ENCODE measurements around the gene SLC6A9.

SLC6A9 gene

DNA sequence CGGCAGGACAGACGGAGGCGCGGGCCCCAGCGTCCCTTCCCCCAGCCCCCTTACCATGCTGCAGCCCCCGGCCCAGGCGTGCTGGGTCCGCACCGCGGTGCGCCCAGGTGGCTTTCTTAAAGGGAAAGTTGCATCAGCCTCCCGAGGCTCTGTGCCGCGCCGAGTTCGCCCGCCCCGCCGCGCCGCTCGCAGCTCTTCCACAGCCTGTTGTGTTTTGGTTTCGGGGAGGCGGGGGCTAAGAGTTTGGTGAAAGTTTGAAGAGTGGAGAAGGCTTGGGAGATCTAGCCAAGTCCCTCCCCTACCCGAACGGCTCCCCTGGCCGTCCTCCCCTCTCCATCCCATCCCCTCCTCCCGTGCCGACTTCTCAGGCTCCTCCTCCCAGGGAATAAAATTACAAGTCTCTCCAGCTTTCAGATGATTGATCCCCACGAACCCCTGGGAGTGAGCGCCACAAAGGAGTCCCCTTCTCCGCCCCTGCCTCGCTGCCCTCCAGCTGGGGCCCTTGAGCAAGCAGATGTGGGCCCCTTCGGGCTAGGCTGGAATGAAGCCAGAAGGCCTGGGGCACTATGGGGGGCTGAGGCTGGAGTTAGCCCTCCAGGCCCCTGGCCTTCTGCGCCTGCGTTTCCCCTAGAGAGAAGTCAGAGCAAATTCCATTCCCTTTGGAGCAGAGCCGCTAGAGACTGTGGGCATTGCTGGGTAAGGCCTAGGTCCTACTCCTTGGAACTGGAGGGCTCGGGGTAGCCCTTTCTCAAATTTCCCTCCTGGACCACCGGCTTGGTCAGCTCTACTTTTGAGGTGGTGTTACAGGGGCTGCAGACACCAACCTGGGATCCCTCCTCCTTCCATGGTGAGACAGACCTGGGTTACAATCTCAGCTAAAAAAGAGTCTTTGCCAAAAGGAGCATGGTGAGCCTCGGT is at the start of gene SLC6A9:
Gene SLC6A9 (minus strand): TSS at position 211 of the 918 bp plus-strand sequence. CDS start 7,185 bp downstream, outside the sequence.
- Histone ChIP-seq H3K36me3 (ENCODE audit: control insufficient read depth, insufficient read depth, low read length) (no peaks in the 10 kb centered on the region), H3K27me3 (replicated peaks; ENCODE audit: control insufficient read depth, insufficient read depth, low read length) (no peaks in the 10 kb centered on the region), H3K4me3 (replicated peaks; ENCODE audit: low read depth, low read length) (peak within 1 kb of the TSS; percentile 71)
- DNase-seq (ENCODE audit: extremely low read depth, insufficient read length), result peak; percentile 68
- TF ChIP-seq, protein P1, sequence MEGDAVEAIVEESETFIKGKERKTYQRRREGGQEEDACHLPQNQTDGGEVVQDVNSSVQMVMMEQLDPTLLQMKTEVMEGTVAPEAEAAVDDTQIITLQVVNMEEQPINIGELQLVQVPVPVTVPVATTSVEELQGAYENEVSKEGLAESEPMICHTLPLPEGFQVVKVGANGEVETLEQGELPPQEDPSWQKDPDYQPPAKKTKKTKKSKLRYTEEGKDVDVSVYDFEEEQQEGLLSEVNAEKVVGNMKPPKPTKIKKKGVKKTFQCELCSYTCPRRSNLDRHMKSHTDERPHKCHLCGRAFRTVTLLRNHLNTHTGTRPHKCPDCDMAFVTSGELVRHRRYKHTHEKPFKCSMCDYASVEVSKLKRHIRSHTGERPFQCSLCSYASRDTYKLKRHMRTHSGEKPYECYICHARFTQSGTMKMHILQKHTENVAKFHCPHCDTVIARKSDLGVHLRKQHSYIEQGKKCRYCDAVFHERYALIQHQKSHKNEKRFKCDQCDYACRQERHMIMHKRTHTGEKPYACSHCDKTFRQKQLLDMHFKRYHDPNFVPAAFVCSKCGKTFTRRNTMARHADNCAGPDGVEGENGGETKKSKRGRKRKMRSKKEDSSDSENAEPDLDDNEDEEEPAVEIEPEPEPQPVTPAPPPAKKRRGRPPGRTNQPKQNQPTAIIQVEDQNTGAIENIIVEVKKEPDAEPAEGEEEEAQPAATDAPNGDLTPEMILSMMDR (IDR thresholded peaks at IDR 0.05; ENCODE audit: insufficient read depth, low read length, poor library complexity, severe bottlenecking), result no peak

DNA sequence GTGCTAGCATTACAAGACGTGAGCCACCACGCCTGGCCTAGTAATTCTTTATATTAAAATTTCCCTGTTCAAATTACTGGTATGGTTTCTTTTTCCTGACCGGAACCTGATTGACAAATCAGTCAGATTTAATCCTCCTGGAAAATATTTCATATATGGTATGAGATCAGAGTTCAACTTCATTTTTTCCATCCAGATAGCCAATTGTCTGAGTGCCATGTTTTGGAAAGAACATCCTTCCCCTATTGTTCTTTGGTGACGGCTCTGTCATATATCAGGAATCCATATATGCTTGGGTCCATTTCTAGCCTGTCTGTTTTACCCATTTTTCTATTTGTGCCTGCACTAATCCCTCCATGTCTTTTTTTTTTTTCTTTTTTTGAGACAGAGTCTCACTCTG is 48.3 kb upstream of the SLC6A9 start:
- H3K36me3 ChIP-seq (ENCODE audit: control insufficient read depth, insufficient read depth, low read length), result no peaks in the 10 kb centered on the region
- TF ChIP-seq, protein P1 (IDR thresholded peaks at IDR 0.05; ENCODE audit: insufficient read depth, low read length, poor library complexity, severe bottlenecking), result no peak
- H3K27me3 ChIP-seq (replicated peaks; ENCODE audit: control insufficient read depth, insufficient read depth, low read length), result no peaks in the 10 kb centered on the region; the same call in none of the 2 replicates
- no peak overlapping the region for H3K4me3 ChIP-seq (replicated peaks; ENCODE audit: low read depth, low read length)
- no peak for DNase-seq (ENCODE audit: extremely low read depth, insufficient read length)

DNA sequence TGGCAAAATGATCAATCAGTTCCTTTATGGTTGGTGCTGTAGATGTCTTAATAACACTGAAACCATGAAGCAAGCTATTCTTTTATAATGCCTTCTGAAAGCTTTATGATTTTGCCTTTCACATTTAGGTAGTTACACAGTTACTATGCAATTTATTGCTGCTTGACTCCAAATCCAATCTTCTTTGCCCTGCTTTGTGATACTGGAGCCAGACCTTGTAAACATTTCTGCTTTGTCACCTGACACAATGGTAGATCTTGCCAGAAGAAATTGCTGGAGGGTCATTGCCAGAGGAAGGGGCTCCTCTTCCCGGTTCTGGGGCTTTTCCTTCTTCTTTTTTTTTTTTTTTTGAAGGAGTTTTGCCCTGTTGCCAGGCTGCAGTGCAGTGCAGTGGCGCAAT is 46.8 kb upstream of the SLC6A9 start:
- TF ChIP-seq, protein P1 (IDR thresholded peaks at IDR 0.05; ENCODE audit: insufficient read depth, low read length, poor library complexity, severe bottlenecking), result no peak
- Histone ChIP-seq H3K27me3 (replicated peaks; ENCODE audit: control insufficient read depth, insufficient read depth, low read length) (no peaks in the 10 kb centered on the region; the same call in none of the 2 replicates), H3K4me3 (replicated peaks; ENCODE audit: low read depth, low read length) (no peak overlapping the region), H3K36me3 (ENCODE audit: control insufficient read depth, insufficient read depth, low read length) (no peaks in the 10 kb centered on the region)
- DNase-seq (ENCODE audit: extremely low read depth, insufficient read length), result no peak

DNA sequence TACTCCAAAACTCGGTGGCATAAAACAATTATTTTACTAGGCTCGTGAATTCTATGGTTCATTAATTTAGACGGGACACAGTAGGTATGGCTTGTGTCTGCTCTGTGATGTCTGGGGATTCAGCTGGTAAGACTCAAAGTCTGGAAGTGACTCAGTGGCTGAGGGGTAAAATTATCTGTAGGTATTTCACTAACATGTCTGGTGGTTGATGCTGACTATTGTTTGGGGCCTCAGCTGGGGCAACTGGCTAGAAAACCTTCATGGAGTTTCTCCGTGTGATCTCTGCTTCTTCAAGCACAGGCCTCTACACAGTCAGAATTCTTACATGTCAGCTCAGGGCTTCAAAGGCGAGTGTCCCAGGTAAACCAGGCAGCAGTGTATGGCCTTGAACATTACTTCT is 46.2 kb upstream of the SLC6A9 start:
- Histone ChIP-seq H3K4me3 (replicated peaks; ENCODE audit: low read depth, low read length) (no peak overlapping the region), H3K27me3 (replicated peaks; ENCODE audit: control insufficient read depth, insufficient read depth, low read length) (no peaks in the 10 kb centered on the region; the same call in none of the 2 replicates), H3K36me3 (ENCODE audit: control insufficient read depth, insufficient read depth, low read length) (no peaks in the 10 kb centered on the region)
- no peak for DNase-seq (ENCODE audit: extremely low read depth, insufficient read length)
- TF ChIP-seq, protein P1 (IDR thresholded peaks at IDR 0.05; ENCODE audit: insufficient read depth, low read length, poor library complexity, severe bottlenecking), result no peak

DNA sequence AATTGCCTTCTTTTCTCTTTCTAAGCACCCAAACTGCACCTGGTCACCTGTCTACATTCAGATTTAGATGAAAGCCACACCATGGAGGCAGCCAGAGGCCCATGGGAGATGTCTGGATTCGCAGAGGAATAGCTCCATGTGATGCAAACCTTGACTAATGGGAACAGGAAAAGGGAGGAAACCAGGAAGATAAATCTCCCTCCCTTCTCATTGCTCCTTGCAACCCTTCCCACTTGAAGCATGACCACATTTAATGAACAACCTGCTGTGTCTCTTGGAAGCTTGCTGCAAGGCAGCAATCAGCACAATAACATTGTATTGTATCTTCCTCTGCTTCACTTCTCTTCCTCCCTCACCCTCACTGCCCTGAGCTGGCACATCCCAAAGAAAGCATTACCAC is 44.8 kb upstream of the SLC6A9 start:
- Histone ChIP-seq H3K36me3 (ENCODE audit: control insufficient read depth, insufficient read depth, low read length) (no peaks in the 10 kb centered on the region), H3K27me3 (replicated peaks; ENCODE audit: control insufficient read depth, insufficient read depth, low read length) (no peaks in the 10 kb centered on the region; the same call in 1 of the 2 replicates), H3K4me3 (replicated peaks; ENCODE audit: low read depth, low read length) (no peak overlapping the region)
- TF ChIP-seq, protein P1 (IDR thresholded peaks at IDR 0.05; ENCODE audit: insufficient read depth, low read length, poor library complexity, severe bottlenecking), result no peak
- DNase-seq (ENCODE audit: extremely low read depth, insufficient read length), result no peak
